ENCODE data around the gene MYBPHL. TPM values are rescaled to one million over a fixed set of nuclear protein-coding genes. Genes with fewer than 3 reads are reported as not detected.

MYBPHL gene
- total and polyA plus RNA-seq, 2 of the 13 experiments (the other 11 are each of a cell fraction or from before 2014, with no cell fraction given): 3.7 to 3.8 TPM

DNA sequence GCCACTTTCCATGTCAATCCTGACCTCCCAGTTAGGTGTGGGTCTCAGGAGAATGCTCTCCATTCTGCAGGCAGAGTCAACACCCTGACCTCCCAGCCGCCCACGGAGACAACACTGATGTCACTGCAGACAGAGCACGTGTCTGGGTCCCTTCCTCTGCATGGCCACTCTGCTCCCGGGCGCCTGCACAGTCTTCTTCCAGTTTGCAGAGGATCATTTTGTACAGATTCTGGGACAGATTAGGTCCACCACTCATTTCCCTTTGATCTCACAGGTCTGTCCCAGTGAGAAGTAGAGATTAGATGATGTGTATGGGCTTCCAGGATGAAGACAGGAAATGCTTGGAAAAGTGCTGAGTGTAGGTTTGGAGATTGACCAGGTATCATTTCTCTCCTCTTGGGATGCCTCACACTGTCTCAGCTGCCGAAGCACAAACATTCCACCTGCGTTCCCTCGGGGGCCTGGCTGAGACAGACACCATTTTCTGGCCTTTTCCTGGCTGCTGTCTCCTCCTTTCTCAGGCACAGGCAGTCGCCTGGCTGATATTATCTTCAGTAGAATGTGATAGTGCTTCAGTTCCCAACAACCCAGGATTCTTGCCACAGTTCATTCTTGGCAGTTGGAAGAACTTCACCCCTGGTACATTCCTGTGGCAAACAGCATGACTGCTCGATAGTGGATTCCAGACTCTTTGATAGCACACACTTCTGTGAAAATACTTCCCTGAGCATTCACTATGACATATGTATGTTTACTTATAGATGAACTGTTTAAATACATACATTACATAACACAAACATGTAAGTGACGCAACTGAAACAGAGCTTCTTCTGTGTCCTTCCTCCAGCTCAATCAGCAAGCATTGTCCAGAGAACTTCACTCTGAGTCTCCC is 7.9 kb downstream of the MYBPHL start (continued):
- TF ChIP-seq, protein P1, sequence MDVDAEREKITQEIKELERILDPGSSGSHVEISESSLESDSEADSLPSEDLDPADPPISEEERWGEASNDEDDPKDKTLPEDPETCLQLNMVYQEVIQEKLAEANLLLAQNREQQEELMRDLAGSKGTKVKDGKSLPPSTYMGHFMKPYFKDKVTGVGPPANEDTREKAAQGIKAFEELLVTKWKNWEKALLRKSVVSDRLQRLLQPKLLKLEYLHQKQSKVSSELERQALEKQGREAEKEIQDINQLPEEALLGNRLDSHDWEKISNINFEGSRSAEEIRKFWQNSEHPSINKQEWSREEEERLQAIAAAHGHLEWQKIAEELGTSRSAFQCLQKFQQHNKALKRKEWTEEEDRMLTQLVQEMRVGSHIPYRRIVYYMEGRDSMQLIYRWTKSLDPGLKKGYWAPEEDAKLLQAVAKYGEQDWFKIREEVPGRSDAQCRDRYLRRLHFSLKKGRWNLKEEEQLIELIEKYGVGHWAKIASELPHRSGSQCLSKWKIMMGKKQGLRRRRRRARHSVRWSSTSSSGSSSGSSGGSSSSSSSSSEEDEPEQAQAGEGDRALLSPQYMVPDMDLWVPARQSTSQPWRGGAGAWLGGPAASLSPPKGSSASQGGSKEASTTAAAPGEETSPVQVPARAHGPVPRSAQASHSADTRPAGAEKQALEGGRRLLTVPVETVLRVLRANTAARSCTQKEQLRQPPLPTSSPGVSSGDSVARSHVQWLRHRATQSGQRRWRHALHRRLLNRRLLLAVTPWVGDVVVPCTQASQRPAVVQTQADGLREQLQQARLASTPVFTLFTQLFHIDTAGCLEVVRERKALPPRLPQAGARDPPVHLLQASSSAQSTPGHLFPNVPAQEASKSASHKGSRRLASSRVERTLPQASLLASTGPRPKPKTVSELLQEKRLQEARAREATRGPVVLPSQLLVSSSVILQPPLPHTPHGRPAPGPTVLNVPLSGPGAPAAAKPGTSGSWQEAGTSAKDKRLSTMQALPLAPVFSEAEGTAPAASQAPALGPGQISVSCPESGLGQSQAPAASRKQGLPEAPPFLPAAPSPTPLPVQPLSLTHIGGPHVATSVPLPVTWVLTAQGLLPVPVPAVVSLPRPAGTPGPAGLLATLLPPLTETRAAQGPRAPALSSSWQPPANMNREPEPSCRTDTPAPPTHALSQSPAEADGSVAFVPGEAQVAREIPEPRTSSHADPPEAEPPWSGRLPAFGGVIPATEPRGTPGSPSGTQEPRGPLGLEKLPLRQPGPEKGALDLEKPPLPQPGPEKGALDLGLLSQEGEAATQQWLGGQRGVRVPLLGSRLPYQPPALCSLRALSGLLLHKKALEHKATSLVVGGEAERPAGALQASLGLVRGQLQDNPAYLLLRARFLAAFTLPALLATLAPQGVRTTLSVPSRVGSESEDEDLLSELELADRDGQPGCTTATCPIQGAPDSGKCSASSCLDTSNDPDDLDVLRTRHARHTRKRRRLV (CRISPR knock-in tag; IDR thresholded peaks at IDR 0.05): 0 out of 2 replicates have a peak, but pooled peaks have one; percentile 16
- no peak; the same call in 1 of the 2 replicates for TF ChIP-seq ZNF816 (CRISPR knock-in tag; IDR thresholded peaks at IDR 0.05; ENCODE audit: borderline replicate concordance)
- TF ChIP-seq, protein P2, sequence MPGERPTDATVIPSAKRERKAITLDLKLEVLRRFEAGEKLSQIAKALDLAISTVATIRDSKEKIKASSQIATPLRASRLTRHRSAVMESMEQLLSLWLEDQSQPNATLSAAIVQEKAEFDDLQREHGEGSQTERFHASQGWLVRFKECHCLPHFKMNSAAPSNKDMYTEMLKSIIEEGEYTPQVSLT (CRISPR knock-in tag; IDR thresholded peaks at IDR 0.05; ENCODE audit: borderline replicate concordance, low read depth): no peak
- TF ChIP-seq ZNF788 (CRISPR knock-in tag; IDR thresholded peaks at IDR 0.05; ENCODE audit: borderline replicate concordance): peak; percentile 49; the same call in 1 of the 2 replicates
- TF ChIP-seq, protein P3, sequence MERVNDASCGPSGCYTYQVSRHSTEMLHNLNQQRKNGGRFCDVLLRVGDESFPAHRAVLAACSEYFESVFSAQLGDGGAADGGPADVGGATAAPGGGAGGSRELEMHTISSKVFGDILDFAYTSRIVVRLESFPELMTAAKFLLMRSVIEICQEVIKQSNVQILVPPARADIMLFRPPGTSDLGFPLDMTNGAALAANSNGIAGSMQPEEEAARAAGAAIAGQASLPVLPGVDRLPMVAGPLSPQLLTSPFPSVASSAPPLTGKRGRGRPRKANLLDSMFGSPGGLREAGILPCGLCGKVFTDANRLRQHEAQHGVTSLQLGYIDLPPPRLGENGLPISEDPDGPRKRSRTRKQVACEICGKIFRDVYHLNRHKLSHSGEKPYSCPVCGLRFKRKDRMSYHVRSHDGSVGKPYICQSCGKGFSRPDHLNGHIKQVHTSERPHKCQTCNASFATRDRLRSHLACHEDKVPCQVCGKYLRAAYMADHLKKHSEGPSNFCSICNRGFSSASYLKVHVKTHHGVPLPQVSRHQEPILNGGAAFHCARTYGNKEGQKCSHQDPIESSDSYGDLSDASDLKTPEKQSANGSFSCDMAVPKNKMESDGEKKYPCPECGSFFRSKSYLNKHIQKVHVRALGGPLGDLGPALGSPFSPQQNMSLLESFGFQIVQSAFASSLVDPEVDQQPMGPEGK (CRISPR knock-in tag; IDR thresholded peaks at IDR 0.05): peak; percentile 36; the same call in 1 of the 2 replicates
- TF ChIP-seq, protein P4, sequence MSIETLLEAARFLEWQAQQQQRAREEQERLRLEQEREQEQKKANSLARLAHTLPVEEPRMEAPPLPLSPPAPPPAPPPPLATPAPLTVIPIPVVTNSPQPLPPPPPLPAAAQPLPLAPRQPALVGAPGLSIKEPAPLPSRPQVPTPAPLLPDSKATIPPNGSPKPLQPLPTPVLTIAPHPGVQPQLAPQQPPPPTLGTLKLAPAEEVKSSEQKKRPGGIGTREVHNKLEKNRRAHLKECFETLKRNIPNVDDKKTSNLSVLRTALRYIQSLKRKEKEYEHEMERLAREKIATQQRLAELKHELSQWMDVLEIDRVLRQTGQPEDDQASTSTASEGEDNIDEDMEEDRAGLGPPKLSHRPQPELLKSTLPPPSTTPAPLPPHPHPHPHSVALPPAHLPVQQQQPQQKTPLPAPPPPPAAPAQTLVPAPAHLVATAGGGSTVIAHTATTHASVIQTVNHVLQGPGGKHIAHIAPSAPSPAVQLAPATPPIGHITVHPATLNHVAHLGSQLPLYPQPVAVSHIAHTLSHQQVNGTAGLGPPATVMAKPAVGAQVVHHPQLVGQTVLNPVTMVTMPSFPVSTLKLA (IDR thresholded peaks at IDR 0.05): peak; percentile 80
- TF ChIP-seq SP2 (CRISPR knock-in tag; IDR thresholded peaks at IDR 0.05): no peak
- peak; percentile 85 for TF ChIP-seq ERF (CRISPR knock-in tag; IDR thresholded peaks at IDR 0.05)
- TF ChIP-seq HOXA3 (CRISPR knock-in tag; IDR thresholded peaks at IDR 0.05): peak; percentile 65
- TF ChIP-seq, protein P5, sequence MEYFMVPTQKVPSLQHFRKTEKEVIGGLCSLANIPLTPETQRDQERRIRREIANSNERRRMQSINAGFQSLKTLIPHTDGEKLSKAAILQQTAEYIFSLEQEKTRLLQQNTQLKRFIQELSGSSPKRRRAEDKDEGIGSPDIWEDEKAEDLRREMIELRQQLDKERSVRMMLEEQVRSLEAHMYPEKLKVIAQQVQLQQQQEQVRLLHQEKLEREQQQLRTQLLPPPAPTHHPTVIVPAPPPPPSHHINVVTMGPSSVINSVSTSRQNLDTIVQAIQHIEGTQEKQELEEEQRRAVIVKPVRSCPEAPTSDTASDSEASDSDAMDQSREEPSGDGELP (IDR thresholded peaks at IDR 0.05; ENCODE audit: borderline replicate concordance, low read depth): no peak
- TF ChIP-seq ZMYM3 (CRISPR knock-in tag; IDR thresholded peaks at IDR 0.05): peak; percentile 75
- TF ChIP-seq ELF4 (CRISPR knock-in tag; IDR thresholded peaks at IDR 0.05; ENCODE audit: borderline replicate concordance): peak; percentile 52; the same call in 1 of the 2 replicates
- no peak for TF ChIP-seq ZFAT (CRISPR knock-in tag; conservative IDR thresholded peaks at IDR 0.05)
- peak; percentile 50; the same call in 1 of the 2 replicates for TF ChIP-seq KMT2B (CRISPR knock-in tag; IDR thresholded peaks at IDR 0.05)
- no peak for TF ChIP-seq GTF2F1 (IDR thresholded peaks at IDR 0.05; ENCODE audit: low read length)
- TF ChIP-seq MIER3 (CRISPR knock-in tag; IDR thresholded peaks at IDR 0.05; ENCODE audit: borderline replicate concordance): peak; percentile 96
- TF ChIP-seq SNAI1 (CRISPR knock-in tag; IDR thresholded peaks at IDR 0.05; ENCODE audit: borderline replicate concordance): no peak
- 0 out of 2 replicates have a peak, but pooled peaks have one; percentile 14 for TF ChIP-seq ZNF644 (CRISPR knock-in tag; IDR thresholded peaks at IDR 0.05; ENCODE audit: low read depth)
- 0 out of 2 replicates have a peak, but pooled peaks have one; percentile 22 for TF ChIP-seq SATB2 (CRISPR knock-in tag; IDR thresholded peaks at IDR 0.05)
